Liver (tissue), 3 donors: ENCODE measurements around the gene SHB.

Experiments used
- ATF3 ChIP-seq: IDR thresholded peaks from 2 replicates; pipeline ENCODE4 v1.6.1; 2016; ENCODE audit warnings: antibody characterized with exemption
- CTCF ChIP-seq: fragments of 150-350 bp; IDR thresholded peaks from 2 replicates; pipeline ENCODE4 v1.5.1; 2017; ENCODE audit warnings: improper control_type of control experiment, low read depth, low read length; ENCODE audit not compliant: missing input control
- EGR1 ChIP-seq, 2 donors: IDR thresholded peaks; 2 replicates each; pipeline ENCODE4 v1.6.1; 2016 to 2018; ENCODE audit warnings: antibody characterized with exemption in 2 of 2, low read depth in 2 of 2
- MAX ChIP-seq: IDR thresholded peaks from 2 replicates; pipeline ENCODE4 v1.6.1; 2016; ENCODE audit warnings: antibody characterized with exemption
- RAD21 ChIP-seq, 2 donors: IDR thresholded peaks; 2 replicates each; pipeline ENCODE4 v1.6.1; 2016; ENCODE audit warnings: antibody characterized with exemption in 2 of 2, mild to moderate bottlenecking in 2 of 2
- TAF1 ChIP-seq: conservative IDR thresholded peaks from 2 replicates; pipeline ENCODE4 v1.6.1; 2016; ENCODE audit warnings: antibody characterized with exemption, mild to moderate bottlenecking
- YY1 ChIP-seq: IDR thresholded peaks from 2 replicates; pipeline ENCODE4 v1.6.1; 2016; ENCODE audit warnings: antibody characterized with exemption, mild to moderate bottlenecking
- TF ChIP-seq, protein P1 (sequence below): IDR thresholded peaks from 2 replicates; pipeline ENCODE4 v1.6.1; 2016; ENCODE audit warnings: antibody characterized with exemption, mild to moderate bottlenecking
- donor health status: healthy.
- donor health status: healthy.

DNA sequence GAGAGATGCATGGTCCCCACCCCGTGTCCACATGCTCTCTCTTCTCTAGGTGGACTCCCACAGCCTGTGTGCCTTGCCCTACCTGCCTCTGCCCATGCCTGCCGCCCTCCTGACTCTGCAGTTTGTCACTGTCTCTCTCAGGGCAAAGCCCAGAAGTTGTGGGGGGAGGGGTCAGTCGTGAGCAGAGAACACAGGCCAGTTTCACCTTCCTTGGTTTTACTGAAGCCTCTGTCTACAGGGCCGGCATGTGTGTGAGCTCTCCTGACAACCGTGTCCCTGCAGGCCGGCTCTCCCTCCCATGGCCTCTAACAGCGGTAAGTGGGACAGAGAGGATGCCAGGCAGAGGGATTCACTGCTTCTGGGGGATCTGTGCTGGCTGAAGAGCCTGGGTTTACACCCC lies 121.6 kb downstream of the SHB start:
- no peak for TF ChIP-seq CTCF
- TF ChIP-seq, protein P1, sequence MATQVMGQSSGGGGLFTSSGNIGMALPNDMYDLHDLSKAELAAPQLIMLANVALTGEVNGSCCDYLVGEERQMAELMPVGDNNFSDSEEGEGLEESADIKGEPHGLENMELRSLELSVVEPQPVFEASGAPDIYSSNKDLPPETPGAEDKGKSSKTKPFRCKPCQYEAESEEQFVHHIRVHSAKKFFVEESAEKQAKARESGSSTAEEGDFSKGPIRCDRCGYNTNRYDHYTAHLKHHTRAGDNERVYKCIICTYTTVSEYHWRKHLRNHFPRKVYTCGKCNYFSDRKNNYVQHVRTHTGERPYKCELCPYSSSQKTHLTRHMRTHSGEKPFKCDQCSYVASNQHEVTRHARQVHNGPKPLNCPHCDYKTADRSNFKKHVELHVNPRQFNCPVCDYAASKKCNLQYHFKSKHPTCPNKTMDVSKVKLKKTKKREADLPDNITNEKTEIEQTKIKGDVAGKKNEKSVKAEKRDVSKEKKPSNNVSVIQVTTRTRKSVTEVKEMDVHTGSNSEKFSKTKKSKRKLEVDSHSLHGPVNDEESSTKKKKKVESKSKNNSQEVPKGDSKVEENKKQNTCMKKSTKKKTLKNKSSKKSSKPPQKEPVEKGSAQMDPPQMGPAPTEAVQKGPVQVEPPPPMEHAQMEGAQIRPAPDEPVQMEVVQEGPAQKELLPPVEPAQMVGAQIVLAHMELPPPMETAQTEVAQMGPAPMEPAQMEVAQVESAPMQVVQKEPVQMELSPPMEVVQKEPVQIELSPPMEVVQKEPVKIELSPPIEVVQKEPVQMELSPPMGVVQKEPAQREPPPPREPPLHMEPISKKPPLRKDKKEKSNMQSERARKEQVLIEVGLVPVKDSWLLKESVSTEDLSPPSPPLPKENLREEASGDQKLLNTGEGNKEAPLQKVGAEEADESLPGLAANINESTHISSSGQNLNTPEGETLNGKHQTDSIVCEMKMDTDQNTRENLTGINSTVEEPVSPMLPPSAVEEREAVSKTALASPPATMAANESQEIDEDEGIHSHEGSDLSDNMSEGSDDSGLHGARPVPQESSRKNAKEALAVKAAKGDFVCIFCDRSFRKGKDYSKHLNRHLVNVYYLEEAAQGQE, result no peak
- TF ChIP-seq MAX, result no peak
- TF ChIP-seq EGR1 (IDR thresholded peaks at IDR 0.05; ENCODE audit: low read depth in 2 of 2), result no peak
- no peak for TF ChIP-seq TAF1
- no peak for TF ChIP-seq ATF3
- TF ChIP-seq YY1, result no peak
- no peak for TF ChIP-seq RAD21 (IDR thresholded peaks at IDR 0.05)
